OCI-LY3 (cell line): Measurements from ENCODE around the gene SMYD3.

Experiments used
- EZH2phosphoT487 ChIP-seq: fragments of 200-600 bp; shearing (Covaris generic); IDR thresholded peaks from 2 replicates; pipeline ENCODE4 v1.6.1; 2018; ENCODE audit warnings: antibody characterized with exemption, mixed run types, low read depth
- TF ChIP-seq, protein P1 (sequence below): fragments of 200-600, 300-600 bp; sonication (generic); IDR thresholded peaks from 2 replicates; pipeline ENCODE4 v1.5.1; 2014; ENCODE audit warnings: antibody characterized with exemption, low read length, low read depth

DNA sequence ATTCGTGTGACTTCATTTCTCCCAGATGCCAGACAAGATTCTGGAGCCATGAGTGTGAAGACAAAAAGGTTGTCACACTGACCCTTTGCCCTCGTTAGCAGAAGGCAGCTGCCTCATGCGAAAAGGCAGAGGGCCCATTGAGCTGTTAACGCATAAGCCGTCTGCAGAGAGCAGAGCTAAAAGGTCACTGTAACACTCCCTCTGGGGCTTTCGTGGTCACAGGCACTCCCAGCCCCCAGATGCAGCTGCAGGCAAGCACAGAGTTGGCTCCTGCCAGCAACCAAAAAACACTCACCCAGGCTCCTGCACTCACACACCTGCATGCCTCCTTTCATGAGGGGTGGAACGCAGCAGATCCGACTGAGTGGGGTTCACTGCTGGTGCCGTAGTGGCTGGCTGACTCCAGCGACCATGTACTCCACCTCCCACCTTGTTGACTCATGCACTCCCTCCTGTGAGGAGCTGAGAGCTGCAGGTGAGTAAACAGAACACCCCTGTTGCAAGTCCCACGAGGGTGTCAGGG is 287.5 kb downstream of the SMYD3 start:
- TF ChIP-seq, protein P1, sequence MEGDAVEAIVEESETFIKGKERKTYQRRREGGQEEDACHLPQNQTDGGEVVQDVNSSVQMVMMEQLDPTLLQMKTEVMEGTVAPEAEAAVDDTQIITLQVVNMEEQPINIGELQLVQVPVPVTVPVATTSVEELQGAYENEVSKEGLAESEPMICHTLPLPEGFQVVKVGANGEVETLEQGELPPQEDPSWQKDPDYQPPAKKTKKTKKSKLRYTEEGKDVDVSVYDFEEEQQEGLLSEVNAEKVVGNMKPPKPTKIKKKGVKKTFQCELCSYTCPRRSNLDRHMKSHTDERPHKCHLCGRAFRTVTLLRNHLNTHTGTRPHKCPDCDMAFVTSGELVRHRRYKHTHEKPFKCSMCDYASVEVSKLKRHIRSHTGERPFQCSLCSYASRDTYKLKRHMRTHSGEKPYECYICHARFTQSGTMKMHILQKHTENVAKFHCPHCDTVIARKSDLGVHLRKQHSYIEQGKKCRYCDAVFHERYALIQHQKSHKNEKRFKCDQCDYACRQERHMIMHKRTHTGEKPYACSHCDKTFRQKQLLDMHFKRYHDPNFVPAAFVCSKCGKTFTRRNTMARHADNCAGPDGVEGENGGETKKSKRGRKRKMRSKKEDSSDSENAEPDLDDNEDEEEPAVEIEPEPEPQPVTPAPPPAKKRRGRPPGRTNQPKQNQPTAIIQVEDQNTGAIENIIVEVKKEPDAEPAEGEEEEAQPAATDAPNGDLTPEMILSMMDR, result no peak
- no peak for TF ChIP-seq EZH2phosphoT487
